A549 (cell line): Measurements from ENCODE around the gene LRRC4C. TPM values are rescaled to one million over a fixed set of nuclear protein-coding genes. Genes with fewer than 3 reads are reported as not detected.

Experiments used
- ATAC-seq, 2 experiments: fragments of 200-7000 bp in 1 of 2; fragments of >200 bp in 1 of 2; cut with Nextera tagmentation in 1 of 2; cut with Tn5 transposase in 1 of 2; 3 replicates each; pipeline versions ENCODE4 v1.8.0 to v1.9.1; 2018 to 2020; ENCODE audit warnings: mild to moderate bottlenecking in 1 of 2, moderate library complexity in 1 of 2
- CTCF ChIA-PET: fragments of 300-600 bp; sonication (Branson Sonifier 250); formaldehyde crosslinking; extraction: SDS; loops from one replicate; lab custom pipeline; 2021; ENCODE audit warnings: antibody characterized with exemption, inconsistent platforms; lab: Yijun Ruan, JAX
- POLR2A ChIA-PET: fragments of 350-600 bp; formaldehyde crosslinking; extraction: SDS; loops from one replicate; lab custom pipeline; 2021; ENCODE audit warnings: antibody characterized with exemption, inconsistent platforms; lab: Yijun Ruan, JAX
- DNase-seq, 2 experiments: peaks; one replicate each; pipeline versions ENCODE4 v3.0.0 to v3.0.0-alpha.2; 2011 to 2016; ENCODE audit warnings: low read depth in 1 of 2, low spot score in 1 of 2
- FAIRE-seq: peaks from 2 replicates; lab custom pipeline; 2011; peaks lifted over from hg19 to GRCh38; lab: Jason Lieb, UNC
- H3K27ac ChIP-seq, 2 experiments: fragments of >200 bp; sonication (Bioruptor Twin); formaldehyde crosslinking; 3 replicates each; pipeline ENCODE4 v1.5.1; 2016 to 2017
- H3K4me1 ChIP-seq: fragments of >200 bp; sonication (Bioruptor Twin); formaldehyde crosslinking; 3 replicates; pipeline ENCODE4 v1.6.1; 2016
- H3K4me2 ChIP-seq: fragments of >200 bp; sonication (Bioruptor Twin); formaldehyde crosslinking; 3 replicates; pipeline ENCODE4 v1.6.1; 2016
- H3K4me3 ChIP-seq: fragments of >200 bp; sonication (Bioruptor Twin); formaldehyde crosslinking; 3 replicates; pipeline ENCODE4 v1.5.1; 2016
- H3K9me3 ChIP-seq: fragments of >200 bp; sonication (Bioruptor Twin); formaldehyde crosslinking; 3 replicates; pipeline ENCODE4 v1.6.1; 2016
- HDAC2 ChIP-seq: fragments of 200-600 bp; sonication (generic); IDR thresholded peaks from 2 replicates; pipeline ENCODE4 v1.6.1; 2016
- HOXA7 ChIP-seq: fragments of 250-450 bp; sonication (Bioruptor Pico); IDR thresholded peaks from 2 replicates; pipeline ENCODE4 v1.5.0; 2020; ENCODE audit warnings: mild to moderate bottlenecking, moderate library complexity
- HOXB13 ChIP-seq: fragments of 250-450 bp; sonication (Bioruptor Pico); IDR thresholded peaks from 2 replicates; pipeline ENCODE4 v1.5.0; 2020; ENCODE audit warnings: low read depth, mild to moderate bottlenecking, moderate library complexity
- MAX ChIP-seq: IDR thresholded peaks from 2 replicates; pipeline ENCODE4 v1.6.1; 2012
- MAZ ChIP-seq: fragments of 150-350 bp; IDR thresholded peaks from 2 replicates; pipeline ENCODE4 v1.6.1; 2014; ENCODE audit warnings: antibody characterized with exemption, low read depth, low read length, borderline replicate concordance
- NFE2L2 ChIP-seq: fragments of 150-350 bp; conservative IDR thresholded peaks from 2 replicates; pipeline ENCODE4 v1.6.1; 2014; ENCODE audit warnings: low read length
- PBX3 ChIP-seq: IDR thresholded peaks from 2 replicates; pipeline ENCODE4 v1.6.1; 2012
- PHF8 ChIP-seq: fragments of 200-600 bp; sonication (generic); IDR thresholded peaks from 2 replicates; pipeline ENCODE4 v1.6.1; 2016; ENCODE audit warnings: low read depth, mild to moderate bottlenecking, antibody characterized with exemption, moderate library complexity, borderline replicate concordance
- RAD21 ChIP-seq, 2 experiments: fragments of >200 bp in 1 of 2; sonication (Bioruptor Twin) in 1 of 2; formaldehyde crosslinking in 1 of 2; IDR thresholded peaks in 1 of 2; conservative IDR thresholded peaks in 1 of 2; 2 replicates in 1 of 2; 3 replicates in 1 of 2; pipeline ENCODE4 v1.6.1; 2012 to 2018; ENCODE audit warnings: inconsistent platforms in 1 of 2
- RNF2 ChIP-seq: fragments of 200-600 bp; sonication (generic); IDR thresholded peaks from 2 replicates; pipeline ENCODE4 v1.6.1; 2016; ENCODE audit warnings: low read depth, mild to moderate bottlenecking, antibody characterized with exemption, moderate library complexity, borderline replicate concordance
- TP53 ChIP-seq: fragments of 250-450 bp; sonication (Bioruptor Pico); IDR thresholded peaks from 2 replicates; pipeline ENCODE4 v1.5.0; 2021; ENCODE audit warnings: mild to moderate bottlenecking, moderate library complexity
- WGBS: methylation state at CpG from one replicate; pipeline ENCODE4 v1.1.6; 2017; ENCODE audit errors: missing lambda C conversion rate; 5-methylcytosine and 5-hydroxymethylcytosine counted together
- polyA plus RNA-seq, 4 experiments: library from polyadenylated mRNA; depleted of rRNA in 3 of 4; stranded (reverse); fragments of >200 nt; fragmentation: RNase III in 1 of 4; extraction: RNeasy Plus Mini Kit Qiagen cat#74134 plus additional on column Dnase treatment in 1 of 4; gene quantifications; 2 replicates in 3 of 4; 3 replicates in 1 of 4; pipeline ENCODE4 v1.2.3, GENCODE V29; 2011 to 2017
- TF ChIP-seq, protein P1 (sequence below): fragments of >200 bp; sonication (Bioruptor Twin); formaldehyde crosslinking; IDR thresholded peaks from 3 replicates; pipeline ENCODE4 v1.5.1; 2016
- TF ChIP-seq, protein P2 (sequence below): fragments of 250-450 bp; sonication (Bioruptor Pico); IDR thresholded peaks from 2 replicates; pipeline ENCODE4 v1.5.0; 2020; ENCODE audit warnings: low read depth, mild to moderate bottlenecking, moderate library complexity
- TF ChIP-seq, protein P3 (sequence below): fragments of >200 bp; sonication (Bioruptor Twin); formaldehyde crosslinking; IDR thresholded peaks from 3 replicates; pipeline ENCODE4 v1.6.1; 2016
- TF ChIP-seq, protein P4 (sequence below): fragments of >200 bp; sonication (Bioruptor Twin); formaldehyde crosslinking; IDR thresholded peaks from 2 replicates; pipeline ENCODE4 v1.6.1; 2016
- TF ChIP-seq, protein P5 (sequence below): fragments of 250-450 bp; sonication (Bioruptor Pico); IDR thresholded peaks from 2 replicates; pipeline ENCODE4 v1.5.0; 2021; ENCODE audit warnings: mild to moderate bottlenecking, moderate library complexity, borderline replicate concordance

LRRC4C gene
- polyA plus RNA-seq, 2 of the 4 experiments (the other 2 are of a cell fraction): not detected

DNA sequence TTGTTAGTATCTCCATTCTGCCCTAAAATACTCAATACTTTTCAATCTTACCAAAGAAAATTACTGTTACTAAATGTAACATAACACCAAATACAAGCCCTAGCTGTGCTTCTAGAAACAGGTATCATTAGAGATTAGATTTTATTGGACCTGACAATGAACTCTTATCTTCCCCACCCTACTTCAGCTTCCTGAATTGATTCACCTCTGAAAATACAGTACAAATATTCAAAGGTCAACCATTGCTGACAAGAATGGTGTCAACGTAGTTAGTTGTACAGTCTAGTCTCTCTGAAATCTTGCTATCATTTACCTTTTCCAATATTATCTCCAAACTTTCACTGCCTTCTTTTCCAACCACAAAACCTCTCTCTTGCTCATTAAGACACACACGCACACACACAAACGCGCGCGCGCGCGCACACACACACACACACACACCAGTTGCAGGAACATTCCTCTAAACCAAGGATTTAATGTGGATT, 22.4 kb downstream of the LRRC4C start:
- POLR2A ChIA-PET: no interaction called here
- no peak overlapping the region for H3K4me3 ChIP-seq
- DNase-seq: no peak
- CTCF ChIA-PET: no interaction called here
- TF ChIP-seq, protein P1, sequence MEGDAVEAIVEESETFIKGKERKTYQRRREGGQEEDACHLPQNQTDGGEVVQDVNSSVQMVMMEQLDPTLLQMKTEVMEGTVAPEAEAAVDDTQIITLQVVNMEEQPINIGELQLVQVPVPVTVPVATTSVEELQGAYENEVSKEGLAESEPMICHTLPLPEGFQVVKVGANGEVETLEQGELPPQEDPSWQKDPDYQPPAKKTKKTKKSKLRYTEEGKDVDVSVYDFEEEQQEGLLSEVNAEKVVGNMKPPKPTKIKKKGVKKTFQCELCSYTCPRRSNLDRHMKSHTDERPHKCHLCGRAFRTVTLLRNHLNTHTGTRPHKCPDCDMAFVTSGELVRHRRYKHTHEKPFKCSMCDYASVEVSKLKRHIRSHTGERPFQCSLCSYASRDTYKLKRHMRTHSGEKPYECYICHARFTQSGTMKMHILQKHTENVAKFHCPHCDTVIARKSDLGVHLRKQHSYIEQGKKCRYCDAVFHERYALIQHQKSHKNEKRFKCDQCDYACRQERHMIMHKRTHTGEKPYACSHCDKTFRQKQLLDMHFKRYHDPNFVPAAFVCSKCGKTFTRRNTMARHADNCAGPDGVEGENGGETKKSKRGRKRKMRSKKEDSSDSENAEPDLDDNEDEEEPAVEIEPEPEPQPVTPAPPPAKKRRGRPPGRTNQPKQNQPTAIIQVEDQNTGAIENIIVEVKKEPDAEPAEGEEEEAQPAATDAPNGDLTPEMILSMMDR: no peak
- TF ChIP-seq NFE2L2 (no peak), MAX (no peak), RNF2 (no peak)
- TF ChIP-seq, protein P2, sequence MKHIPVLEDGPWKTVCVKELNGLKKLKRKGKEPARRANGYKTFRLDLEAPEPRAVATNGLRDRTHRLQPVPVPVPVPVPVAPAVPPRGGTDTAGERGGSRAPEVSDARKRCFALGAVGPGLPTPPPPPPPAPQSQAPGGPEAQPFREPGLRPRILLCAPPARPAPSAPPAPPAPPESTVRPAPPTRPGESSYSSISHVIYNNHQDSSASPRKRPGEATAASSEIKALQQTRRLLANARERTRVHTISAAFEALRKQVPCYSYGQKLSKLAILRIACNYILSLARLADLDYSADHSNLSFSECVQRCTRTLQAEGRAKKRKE: no peak
- TF ChIP-seq, all 56 proteins: peak for 0
- 63% methylated on average over 9 of the region's 9 CpGs for WGBS
- Histone ChIP-seq H3K9me3 (no peaks in the 10 kb centered on the region), H3K4me1 (no peaks in the 10 kb centered on the region), H3K27ac (no peak overlapping the region), H3K4me2 (no peak overlapping the region)
- ATAC-seq (no peak), FAIRE-seq (no peak)

DNA sequence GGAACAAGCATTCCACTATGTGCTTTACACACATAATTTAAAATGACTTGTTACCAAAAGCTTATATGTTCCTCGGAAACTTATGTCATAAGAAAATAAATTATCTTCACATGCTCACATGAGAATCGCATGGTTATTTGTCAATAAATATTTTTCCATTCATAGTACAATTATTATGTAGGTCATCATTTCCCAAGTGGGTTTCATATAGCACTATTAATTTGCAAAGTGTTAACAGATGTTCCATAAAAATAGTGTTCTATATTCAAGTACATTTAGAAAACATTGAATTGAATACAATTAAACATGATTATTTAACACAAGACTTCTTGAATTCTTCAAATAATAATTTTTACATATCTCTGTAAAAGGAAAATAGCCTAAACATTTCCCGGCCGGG, 23.9 kb downstream of the LRRC4C start:
- Histone ChIP-seq H3K4me2 (no peak overlapping the region), H3K4me1 (no peaks in the 10 kb centered on the region), H3K9me3 (no peaks in the 10 kb centered on the region), H3K4me3 (no peak overlapping the region), H3K27ac (no peak overlapping the region)
- ChIA-PET CTCF (no interaction called here), POLR2A (no interaction called here)
- TF ChIP-seq, protein P3, sequence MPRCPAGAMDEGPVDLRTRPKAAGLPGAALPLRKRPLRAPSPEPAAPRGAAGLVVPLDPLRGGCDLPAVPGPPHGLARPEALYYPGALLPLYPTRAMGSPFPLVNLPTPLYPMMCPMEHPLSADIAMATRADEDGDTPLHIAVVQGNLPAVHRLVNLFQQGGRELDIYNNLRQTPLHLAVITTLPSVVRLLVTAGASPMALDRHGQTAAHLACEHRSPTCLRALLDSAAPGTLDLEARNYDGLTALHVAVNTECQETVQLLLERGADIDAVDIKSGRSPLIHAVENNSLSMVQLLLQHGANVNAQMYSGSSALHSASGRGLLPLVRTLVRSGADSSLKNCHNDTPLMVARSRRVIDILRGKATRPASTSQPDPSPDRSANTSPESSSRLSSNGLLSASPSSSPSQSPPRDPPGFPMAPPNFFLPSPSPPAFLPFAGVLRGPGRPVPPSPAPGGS: no peak
- TF ChIP-seq PBX3 (no peak), MAX (no peak), HOXA7 (CRISPR knock-in tag) (no peak), HOXB13 (CRISPR knock-in tag) (no peak), HDAC2 (no peak)
- TF ChIP-seq, protein P4, sequence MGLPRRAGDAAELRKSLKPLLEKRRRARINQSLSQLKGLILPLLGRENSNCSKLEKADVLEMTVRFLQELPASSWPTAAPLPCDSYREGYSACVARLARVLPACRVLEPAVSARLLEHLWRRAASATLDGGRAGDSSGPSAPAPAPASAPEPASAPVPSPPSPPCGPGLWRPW: no peak
- ATAC-seq: no peak
- 18% methylated on average over 4 of the region's 4 CpGs for WGBS
- no peak for DNase-seq
- no peak for FAIRE-seq

GRCh38 chr11:41431784-41432183, 27.7 kb downstream of the LRRC4C start:
- TF ChIP-seq, protein P5, sequence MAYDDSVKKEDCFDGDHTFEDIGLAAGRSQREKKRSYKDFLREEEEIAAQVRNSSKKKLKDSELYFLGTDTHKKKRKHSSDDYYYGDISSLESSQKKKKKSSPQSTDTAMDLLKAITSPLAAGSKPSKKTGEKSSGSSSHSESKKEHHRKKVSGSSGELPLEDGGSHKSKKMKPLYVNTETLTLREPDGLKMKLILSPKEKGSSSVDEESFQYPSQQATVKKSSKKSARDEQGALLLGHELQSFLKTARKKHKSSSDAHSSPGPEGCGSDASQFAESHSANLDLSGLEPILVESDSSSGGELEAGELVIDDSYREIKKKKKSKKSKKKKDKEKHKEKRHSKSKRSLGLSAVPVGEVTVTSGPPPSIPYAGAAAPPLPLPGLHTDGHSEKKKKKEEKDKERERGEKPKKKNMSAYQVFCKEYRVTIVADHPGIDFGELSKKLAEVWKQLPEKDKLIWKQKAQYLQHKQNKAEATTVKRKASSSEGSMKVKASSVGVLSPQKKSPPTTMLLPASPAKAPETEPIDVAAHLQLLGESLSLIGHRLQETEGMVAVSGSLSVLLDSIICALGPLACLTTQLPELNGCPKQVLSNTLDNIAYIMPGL: no peak
- no peak for TF ChIP-seq MAZ
- no peak for TF ChIP-seq PHF8
- no peak for TF ChIP-seq TP53 (CRISPR knock-in tag)
- peak in 1 of 2 experiments; percentile 24; a peak in 1 of 5 replicates for TF ChIP-seq RAD21 (conservative IDR thresholded peaks at IDR 0.05 in 1 of 2, IDR thresholded peaks at IDR 0.05 in 1 of 2)
- POLR2A ChIA-PET: no interaction called here
- H3K4me2 ChIP-seq: no peak overlapping the region
- H3K27ac ChIP-seq: no peak overlapping the region
- DNase-seq: peak in 1 of 2 experiments; percentile 3
- CTCF ChIA-PET: no interaction called here
- no peak for ATAC-seq
- H3K4me3 ChIP-seq: no peak overlapping the region
- FAIRE-seq: no peak
- 13% methylated on average over 5 of the region's 5 CpGs for WGBS
- no peaks in the 10 kb centered on the region for H3K4me1 ChIP-seq
- H3K9me3 ChIP-seq: no peaks in the 10 kb centered on the region
